Activated T-cell treated with anti-CD3 and anti-CD28 coated beads, Interleukin-2, amount 50 U/mL, for 1 hour (primary cell): ENCODE results near the gene KCNE3.
A peak's percentile ranks its signal among the peaks of the same experiment; 100 is the strongest.
"Not testable (repeated sequence)": the region's sequence is repeated elsewhere in the genome, so short reads cannot be mapped to it uniquely, and the experiment has no call there.

Source experiments
- DNase-seq: peaks from one replicate; pipeline ENCODE4 v3.0.0-alpha.2; 2020

Gene KCNE3

DNA sequence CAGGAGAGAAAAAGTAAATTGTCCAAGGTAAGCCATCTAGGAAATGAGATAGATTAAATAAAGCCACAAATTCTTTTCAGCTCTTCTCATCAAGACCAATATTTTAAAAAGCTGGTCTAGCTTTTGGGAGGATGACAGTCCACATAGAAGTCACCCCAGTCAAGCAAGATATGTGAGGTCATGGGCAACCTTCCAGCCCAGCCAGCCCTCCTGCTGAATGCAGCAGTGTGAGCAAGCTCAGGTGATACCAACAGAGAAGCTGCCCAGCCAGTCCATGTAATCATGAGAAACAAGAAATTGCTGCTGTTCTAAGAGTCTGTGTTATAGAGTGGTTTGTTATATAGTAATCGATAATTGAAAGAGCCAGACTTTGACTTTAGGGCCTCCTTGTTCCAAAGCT, 28.7 kb downstream of the KCNE3 start:
- no peak for DNase-seq

DNA sequence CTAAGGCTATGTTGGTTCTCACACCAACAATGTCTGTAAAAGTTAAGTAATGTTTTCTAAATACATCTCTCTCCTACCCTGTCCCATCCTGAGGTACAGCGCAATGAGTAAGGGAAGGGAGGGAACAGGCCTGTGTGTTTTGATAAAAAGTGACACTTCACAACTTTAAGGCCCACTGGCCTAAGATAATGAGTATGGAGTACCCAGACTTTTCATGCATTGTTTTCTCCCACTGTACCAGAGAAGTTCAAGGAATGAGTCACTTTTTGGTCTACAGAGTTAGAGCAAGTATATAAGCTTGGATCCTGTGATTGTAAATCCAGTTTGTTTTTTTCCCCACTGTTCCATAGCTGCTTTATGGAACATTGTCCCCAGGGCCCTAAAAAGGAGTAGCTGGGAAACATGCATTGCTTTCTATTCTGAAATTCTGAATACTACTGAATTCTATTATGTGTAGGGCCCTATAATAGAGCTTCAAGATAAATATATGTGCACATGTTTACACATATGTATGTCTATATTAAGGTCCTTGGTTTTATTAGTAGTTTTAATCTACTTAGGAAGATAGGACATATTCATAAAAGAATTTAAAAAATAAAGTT, 29.8 kb downstream of the KCNE3 start:
- DNase-seq = no peak

DNA sequence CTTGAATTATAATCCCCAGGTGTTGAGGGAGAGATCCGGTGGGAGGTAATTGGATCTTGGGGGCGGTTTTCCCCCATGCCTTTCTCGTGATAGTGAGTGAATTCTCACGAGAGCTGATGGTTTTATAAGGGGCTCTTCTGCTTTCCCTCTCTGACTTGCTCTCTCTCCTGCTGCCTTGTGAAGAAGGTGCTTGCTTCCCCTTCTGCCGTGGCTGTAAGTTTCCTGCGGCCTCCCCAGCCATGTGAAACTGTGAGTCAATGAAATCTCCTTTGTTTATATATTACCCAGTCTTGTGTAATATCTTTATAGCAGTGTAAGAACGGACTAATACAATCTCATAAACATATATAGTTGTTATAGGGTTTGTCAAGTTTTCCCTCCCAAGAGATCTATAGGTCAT, 32.8 kb downstream of the KCNE3 start:
- no peak for DNase-seq

DNA sequence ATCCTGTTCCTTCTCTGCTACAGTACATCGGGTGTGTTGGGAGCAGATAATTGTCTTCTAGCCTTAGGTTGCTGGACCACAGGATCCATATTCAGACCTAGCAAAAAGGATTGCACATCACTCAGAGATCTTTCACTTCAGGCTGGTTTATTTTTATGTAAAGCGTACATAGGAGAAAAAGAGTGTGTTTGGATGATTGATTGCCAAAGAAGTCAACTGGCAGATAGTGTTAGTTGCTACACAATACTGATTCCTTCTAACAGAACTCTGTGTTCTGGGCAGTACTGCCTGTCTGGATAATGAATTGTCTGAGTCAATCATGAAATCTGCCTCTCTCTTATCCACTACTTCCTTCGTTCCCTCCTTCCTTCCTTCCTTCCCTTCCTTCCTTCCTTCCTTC, 38.1 kb downstream of the KCNE3 start:
- no peak for DNase-seq

DNA sequence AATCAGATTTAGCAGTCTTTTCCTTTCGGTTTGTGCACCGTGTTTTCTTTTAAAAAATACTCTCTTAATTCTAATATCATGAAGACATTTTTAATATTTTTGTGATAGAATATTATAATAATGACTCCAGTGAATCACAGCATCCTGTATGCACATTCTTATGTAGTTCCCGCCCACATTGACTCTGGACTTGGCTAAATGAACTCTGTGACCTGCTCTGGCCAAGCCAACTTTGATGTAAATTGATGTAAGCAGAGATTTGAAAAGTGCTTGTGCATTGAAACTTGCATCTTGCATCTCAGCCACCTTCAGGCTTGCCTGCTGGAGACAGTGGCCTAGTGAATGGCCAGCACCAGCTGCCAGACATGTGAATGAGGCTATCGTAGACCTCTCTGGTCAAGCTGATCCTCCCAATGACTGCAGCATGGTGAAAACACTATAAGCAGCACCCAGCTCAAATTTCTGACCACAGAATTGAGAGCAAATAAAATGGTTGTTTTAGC, 39.9 kb downstream of the KCNE3 start:
- DNase-seq = no peak

DNA sequence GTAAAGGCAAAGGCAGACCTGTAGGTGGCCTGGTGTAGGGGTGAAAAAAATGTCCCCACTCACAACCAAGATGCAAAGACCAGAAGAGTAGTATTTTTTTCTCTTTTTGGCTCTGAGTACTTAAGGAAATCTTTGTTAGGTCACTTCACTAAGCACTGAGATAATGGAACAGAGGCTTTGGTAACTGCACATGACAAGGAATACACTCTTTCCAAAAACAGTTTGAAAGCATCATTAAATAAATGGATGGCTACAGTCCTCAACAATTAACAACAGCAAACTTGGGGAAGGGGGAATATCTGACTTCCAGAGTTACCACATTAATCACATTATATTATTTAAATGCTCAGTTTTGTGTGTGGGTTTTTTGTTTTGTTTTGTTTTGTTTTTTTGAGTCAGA, 42.2 kb downstream of the KCNE3 start:
- no peak for DNase-seq

DNA sequence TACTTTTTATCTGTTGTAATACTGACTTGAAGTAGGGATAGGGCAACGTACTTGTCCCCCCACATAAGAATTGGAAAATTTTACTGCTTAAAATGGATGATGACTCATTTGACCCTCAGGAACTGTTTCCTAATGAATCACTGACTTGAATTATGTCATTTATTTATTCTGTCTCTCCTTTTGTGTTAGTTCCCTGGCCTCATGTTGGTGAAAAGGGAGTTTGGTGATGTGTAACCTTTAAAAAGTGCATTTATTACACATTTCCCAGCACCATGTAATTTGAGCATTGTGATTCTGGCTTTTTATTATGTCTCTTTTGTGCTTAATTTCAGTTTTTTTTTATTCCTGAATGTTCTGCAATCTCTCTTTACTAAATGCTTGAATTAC, 48.8 kb downstream of the KCNE3 start:
- DNase-seq = no peak

DNA sequence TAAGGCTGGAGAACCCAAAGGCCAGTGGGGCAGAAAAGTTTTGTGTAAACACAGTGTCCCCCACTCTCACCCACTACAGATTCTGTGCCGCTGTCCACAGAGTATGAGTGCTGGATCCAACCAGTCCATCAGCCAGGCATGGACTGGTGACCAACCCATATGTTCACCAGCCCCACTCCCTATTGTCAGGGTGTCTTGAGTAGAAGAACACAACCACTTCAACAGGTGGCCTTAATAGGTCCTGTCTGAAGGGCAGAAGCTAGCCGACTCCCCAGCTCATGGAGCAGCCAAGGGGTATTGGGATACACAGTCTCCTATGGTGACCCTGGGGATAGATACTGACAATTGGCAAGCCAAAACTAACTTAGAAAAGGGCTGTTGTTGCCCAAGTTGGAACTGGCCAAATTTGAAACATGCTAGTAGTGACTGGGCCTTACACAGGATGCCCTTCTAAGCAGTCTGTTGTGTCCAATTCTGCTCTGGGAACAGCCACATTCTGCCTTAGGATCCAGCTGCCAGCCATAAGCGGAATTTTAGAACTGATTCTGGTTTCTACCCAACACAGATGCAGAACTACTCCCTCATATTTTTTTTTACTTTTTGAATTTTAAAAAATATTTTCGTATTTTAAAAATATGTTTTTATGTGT, 49.4 kb downstream of the KCNE3 start:
- DNase-seq = peak; percentile 21

DNA sequence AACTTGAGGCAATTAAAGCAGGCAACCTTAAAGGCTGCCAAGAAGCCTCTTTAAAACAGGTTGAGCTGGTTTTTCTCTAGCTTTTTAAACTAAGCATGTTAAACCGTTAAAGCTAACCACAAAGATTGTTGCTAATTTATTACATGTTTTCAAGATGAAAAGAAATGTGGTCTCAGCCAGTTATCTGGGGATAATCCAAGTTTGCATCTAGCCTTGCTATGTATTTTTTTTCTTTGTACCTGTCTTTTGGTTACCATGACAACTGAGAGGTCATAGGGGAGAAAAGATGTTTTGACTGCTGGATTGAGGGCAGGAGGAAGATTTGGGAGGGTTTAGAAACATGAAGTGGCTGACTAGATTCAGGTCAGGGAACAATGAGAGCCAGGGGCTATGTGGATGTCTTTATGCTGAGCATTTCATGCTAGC, 50.0 kb downstream of the KCNE3 start:
- no peak for DNase-seq

DNA sequence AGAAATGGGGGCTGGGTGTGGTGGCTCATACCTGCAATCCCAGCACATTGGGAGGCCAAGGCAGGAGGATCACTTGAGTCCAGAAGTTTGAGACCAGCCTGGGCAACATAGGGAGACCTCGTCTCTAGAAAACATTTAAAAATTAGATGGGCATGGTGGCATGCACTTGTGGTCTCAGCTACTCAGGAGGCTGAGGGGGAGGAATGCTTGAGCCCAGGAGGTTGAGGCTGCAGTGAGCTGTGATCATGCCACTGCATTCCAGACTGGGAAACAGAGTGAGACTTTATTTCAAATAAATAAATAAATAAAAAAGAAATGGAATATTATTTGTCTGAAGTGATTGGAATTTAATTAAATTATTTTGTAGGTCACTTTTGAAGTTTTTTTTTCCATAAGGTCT, 50.4 kb downstream of the KCNE3 start:
- DNase-seq = not testable (repeated sequence)

DNA sequence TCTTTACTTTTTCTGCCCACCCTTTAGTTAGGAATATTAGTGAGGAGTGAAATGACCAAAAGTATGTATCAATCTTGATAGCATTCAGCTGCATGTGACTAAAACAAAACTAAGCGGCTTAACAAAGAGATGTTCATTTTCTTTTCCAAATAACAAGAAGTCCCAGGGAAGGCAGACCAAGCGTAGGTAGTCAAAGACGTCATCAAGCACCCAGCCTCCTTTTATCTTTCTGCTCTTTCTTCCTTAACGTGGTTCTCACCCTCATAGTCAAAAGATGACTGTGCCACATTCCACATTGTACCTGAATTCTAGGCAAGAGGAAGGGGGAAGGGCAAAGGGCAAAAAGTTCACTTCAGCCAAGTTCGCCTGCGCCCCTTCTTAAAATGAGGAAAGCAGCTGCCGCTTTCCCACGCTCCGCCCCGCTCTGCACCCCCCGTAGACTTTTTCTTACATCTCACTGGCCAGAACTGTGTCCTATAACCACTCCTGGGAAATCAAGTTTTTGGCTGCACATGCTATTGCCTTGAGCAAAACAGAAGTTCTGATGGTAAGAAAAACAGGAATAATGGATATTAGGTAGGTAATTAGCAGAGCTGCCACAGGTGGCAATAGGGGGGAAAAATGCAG, 54.5 kb downstream of the KCNE3 start:
- DNase-seq = no peak

DNA sequence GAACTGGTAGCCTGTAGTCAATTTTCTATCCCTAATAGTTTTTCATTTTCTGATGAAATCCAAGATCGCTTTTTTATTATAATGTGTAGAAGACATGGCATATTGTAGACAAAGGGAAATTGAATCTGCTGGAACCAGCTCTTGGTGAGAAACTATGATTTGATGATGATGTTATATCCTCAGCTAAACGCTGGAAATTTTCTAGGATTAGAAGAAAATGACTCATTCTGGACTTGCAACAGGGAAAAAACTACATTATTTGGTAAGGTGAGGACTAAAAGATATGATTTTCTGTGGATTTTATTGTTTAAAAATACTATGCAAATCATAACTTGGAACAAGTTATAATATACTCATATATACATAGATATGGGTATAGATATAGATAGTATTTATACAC, 55.0 kb downstream of the KCNE3 start:
- no peak for DNase-seq

DNA sequence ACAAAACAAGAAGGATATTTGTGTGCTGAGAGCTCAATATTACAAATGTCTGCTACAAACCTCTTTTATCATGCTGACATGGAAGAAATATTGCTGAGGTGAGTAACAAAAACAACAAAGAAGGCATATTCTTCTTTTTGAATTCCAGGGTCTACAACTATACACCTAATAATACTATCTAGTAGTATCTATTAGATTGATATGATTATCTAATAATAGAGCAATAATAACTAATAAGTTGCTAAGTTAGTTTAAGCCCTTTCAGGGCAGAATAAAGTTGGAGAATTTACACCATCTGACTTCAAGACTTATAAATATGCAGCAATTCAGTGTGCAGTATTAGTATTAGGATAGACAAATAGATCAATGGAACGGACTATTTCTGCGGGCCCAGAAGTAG, 57.7 kb downstream of the KCNE3 start:
- DNase-seq = no peak
